ENCODE results near the gene SLC37A1.

- TF ChIP-seq CTCF (IDR thresholded peaks at IDR 0.05) (no peak), POLR2A (IDR thresholded peaks at IDR 0.05) (no peak)
Measured at GRCh38 chr21:42518626-42519025, 5.0 kb downstream of the SLC37A1 start.

Data from uterus (tissue), 2 donors.